GM18511 (cell line): Measurements from ENCODE around the gene NBAS.

Experiments
- ATAC-seq: cut with Tn5 transposase; IDR thresholded peaks from one replicate; pipeline ENCODE4 v1.9.1; 2021; ENCODE audit warnings: mild to moderate bottlenecking, moderate library complexity; ENCODE audit not compliant: unreplicated experiment

NBAS gene

DNA sequence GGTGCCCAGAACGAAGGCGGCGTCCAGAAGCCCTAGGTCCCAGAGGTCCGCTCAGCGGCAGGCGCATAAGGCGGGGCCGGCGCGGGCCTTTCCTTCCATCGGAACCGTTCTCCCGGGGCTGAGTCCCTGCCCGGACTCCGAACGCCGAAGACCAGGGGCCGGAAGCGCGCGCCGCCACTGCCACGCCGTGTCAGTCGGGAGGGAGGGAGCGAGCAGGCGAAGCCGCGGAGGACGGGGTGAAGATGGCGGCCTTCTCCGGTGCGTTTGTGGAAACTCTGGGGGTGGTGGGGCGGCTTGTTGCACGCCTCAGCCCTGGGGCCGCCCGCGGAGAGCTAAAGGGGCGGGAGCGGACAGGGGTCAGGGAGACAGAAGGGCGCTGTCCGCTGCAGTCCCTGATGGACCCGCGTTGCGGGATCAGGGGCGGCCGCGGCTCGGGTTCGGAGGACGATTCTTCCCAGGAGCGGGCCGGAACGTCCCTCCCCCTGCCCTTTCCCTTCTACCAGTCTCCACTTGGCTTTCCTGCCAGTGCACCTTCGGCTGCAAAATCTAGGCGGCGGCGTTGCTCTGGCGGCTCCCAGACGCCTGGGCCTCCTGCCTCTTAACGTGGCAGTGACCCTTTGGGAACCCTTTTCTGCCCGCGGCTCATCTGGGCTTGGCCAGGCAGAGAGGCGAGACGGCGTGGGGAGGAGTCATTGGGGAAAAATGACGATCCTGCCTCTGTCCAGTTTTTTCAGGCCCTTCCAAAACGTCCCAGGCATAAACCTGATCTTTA lies 30.7 kb upstream of the NBAS start, which contains the start of gene DDX1:
Gene DDX1 (plus strand): TSS at position 177 of the 772 bp plus-strand sequence. CDS start 66 bp downstream, at position 243.
- ATAC-seq: peak; percentile 94

DNA sequence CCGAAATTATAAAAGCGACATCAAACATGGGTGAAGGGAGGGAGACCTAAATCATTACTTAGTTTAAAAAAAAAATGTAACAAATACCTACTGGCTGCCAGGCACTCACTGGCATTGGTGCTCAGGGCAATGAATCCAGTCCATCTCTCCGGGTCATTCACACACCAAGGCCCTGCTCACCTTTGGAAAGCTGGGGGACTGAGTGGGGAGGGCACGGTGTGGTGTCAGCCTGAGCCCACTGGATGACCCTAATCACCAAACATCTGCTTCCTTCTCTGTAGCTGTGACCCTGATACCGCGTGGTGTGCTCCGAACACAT lies 30.2 kb upstream of the NBAS start:
- ATAC-seq: no peak

DNA sequence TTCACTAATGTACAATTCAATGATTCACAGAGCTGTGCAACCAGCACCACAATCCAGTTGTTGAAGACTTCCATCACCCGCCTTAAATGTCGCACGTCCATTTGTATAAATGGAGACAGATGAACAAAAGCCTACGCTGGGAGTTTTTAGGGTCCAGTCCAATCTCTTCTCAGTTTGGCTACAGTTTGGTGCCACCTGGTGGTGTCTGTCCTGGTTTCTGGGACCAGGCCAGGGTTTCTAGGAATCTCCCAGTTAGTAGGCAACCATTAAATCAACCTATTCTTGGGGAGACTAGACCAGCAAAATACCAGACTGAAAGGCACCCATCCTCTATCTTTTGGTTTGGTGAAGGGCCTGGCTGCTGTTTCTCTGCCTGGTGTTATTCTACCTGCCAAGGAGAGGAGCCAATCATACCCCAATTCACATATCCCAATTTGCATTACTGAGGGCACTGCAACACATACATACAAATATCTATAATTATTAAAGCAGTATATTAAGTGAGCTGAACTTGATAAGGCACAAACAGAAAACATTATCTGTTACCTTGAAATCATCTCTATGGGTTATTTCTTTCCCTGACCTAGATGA lies 27.3 kb upstream of the NBAS start:
- ATAC-seq: no peak

DNA sequence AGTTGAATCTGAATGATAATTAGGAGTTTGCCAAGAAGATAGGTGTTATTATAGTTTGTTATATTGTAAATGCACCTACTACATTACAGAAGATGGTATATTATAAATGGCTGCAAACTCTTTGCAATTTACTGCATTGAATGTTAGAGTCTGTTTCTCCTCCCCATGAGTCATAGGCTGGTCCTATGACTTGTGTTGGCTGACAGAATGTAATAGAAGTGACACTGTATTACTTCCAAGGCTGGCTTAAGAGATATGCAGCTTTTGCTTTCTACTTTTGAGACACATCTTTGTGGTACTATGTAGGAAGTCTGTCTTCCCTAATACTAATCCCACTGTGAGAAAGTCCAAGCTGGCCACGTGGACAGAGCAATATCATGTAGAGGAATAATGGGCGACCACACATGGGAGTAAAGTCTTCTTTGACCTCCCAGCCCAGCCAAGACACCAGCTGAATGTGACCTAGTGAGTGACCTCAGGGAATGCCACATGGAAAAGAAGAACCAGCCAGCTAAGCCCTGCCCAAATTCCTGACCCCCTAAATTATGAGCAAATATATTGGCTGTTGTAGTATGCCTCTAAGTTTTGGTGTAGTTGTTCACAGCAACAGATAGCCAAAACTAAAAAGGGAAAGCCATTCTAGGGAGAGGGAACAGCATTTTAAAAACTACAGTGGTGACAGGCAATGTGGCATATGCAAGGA lies 23.8 kb upstream of the NBAS start:
- no peak for ATAC-seq

DNA sequence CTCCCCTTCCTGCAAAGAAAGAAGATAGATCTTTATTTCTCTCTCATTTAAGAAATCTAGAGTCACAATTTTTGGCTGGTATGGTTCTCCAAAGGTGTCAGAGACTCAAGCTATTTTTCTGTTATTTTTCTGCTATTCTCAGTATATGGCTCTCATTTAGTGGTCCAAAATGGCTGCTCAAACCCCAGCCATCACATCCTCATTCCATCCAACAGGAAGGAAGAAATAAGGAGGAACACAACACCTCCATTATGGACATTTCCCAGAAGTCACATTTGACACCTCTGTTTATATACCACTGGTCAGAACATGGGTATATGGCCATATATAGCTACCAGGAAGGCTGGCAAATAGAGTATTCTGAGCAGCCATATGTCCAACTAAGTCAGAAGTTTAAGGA lies 23.2 kb upstream of the NBAS start:
- ATAC-seq: no peak

DNA sequence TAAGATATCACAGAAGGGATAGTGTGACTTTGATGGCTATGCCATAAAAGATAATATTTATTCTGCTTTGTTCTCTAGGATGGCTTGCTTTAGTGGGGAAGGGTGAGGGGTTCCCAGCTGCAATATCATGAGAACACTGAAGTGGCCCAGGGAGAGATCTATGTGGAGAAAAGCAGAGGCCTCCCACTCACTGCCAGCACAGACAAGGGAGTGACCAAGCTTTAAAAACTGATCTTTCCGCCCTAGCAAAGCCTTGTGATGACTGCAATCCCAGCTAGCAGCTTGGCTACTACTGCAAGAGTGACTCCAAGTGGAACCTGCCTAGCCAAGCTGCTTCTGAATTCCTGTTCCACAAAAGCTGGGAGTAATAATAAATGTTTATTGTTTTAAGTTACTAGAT lies 22.7 kb upstream of the NBAS start:
- ATAC-seq: no peak

DNA sequence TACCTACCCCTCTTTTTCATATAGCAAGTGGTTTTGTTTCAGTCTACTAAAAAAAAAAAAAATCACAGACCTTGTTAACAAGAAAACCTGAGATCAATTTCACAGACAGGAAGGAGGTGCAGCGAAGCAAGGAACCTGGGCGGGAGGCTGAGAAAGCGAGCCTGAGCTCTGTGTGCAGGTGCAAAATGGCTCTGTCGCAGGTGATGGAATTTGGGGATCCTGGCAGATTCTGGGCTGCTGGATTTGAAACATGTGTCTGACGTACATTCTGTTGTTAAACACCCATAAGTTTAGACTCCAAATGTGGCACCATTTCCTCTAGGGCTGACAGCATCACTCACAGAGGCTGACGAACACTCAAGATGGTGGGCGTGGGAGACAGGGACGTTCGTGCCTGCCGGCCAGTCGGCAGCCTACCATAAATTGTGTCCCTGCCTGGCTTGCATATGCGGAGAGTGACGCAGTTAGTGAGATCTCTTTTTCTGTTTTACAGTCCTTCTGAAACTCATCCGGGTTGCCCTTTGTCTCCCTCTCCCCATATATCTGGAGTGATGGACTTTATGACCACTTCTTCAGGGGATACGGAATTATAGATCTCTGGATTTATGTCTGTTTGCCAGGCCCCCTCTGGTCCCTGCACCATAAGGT lies 21.7 kb upstream of the NBAS start:
- ATAC-seq: peak; percentile 68

DNA sequence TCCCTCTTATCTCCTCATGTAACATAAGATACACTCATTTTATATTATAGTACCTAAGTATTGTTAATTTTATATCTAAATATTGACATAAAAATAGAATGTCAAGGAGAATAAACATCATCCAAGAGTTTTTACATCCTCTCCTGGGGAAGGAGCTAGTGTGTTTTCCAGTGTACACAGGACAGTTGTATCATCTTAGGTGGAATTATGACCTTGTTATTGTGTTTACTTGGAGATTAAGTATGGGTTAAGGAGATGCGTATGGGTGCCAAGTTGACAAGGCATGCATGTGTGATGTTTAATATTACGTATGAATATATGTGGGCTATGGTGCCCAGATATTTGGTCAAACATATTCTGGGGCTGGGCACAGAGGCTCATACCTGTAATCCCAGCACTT lies 19.3 kb upstream of the NBAS start:
- no peak for ATAC-seq

DNA sequence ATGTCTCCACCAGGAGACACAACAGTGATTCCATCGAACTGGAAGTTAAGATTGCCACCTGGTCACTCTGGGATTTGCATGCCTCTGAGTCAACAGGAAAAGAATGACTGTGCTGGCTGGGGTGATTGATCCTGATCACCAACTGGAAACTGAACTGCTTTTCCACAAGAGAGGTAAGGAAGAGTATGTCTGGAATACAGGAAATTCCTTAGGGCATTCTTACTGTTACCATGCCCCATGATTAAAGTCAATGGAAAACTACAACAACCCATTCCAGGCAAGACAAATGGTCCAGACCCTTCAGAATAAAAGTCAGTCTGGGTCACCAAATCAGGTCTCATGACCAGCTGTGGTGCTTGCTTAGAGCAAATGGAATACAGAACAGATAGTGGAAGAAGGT lies 18.5 kb upstream of the NBAS start:
- ATAC-seq: no peak

DNA sequence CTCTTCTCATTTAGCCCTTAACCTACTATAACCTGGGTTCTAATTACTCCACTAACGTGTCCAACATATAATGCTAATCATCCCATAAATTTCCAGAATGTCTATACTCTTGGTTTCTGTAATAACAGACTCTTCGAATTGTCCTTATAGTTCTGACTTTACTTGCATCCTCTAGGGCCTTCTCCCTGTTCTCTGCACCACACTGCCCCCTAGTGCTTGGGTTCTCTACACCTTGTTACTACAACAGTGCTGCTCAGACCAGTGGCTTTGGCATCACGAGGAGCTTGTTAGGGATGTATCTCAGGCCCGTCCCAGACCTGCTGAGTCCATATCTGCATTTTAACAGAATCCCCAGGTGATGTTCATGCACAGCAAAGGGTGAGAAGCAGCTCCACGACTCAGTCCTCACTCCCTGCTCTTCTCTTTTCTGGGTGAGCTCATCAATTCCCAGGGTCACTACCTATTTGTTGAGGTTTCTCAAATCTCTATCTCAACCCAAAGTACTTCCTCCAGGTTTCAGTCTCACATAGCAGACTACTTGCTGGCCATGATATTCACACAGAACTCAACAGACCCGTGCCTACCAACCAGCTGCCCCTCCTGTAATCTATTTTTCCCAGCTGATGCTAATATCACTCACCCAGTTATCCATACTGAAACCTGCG lies 16.1 kb upstream of the NBAS start:
- ATAC-seq: peak; percentile 95

DNA sequence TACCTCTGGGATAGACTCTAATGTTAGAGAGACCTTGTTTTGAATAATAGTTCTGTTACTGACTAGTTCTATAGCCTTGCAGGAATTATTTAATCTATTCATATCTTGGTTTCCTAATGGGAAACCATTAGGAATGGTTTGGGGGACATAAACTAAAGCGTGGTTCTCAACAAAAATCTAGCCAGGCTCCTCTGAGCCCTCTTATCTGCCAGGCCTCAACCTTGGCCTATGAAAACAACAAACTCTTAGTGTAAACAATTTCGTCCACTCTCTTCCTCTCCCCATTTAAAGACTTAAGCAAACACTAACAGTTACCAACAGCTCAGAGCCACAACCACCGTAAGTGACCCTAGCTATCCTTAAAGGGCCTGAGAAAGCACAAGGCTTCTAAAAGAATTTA lies 10.6 kb upstream of the NBAS start:
- ATAC-seq: no peak

DNA sequence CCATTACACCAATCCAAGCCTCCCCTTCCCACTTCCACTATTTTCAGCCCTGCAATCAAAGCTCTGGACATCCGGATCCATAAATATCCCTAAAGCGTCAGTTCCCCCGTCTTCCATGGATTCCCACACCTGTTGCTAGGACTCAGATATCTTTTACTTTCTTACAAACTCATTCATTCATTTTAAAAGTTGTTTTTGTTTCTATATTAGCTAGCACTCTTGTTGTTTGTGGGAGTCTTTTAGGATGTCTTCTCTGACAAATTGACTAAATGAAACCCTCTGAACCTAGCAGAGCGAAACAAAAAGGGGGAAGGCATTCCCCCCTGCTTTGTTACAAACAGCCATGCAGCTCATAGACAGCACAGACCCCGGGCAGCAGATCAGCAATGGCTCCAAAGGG lies 9.0 kb upstream of the NBAS start:
- no peak for ATAC-seq

DNA sequence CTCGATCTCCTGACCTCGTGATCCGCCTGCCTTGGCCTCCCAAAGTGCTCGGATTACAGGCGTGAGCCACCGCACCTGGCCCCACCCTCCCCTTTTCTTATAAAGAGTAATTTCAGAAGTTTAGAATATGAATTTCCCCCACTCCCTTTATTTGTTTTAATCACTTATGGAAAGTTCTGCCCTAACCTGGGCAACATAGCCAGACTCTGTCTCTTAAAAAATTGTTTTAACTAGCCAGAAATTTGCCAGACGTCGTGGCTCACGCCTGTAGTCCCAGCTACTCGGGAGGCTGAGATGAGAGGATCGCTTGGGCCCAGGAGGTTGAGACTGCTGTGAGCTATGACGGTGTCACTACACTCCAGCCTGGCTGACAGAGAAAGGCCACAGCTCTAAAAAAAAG lies 7.7 kb upstream of the NBAS start:
- ATAC-seq: no peak

DNA sequence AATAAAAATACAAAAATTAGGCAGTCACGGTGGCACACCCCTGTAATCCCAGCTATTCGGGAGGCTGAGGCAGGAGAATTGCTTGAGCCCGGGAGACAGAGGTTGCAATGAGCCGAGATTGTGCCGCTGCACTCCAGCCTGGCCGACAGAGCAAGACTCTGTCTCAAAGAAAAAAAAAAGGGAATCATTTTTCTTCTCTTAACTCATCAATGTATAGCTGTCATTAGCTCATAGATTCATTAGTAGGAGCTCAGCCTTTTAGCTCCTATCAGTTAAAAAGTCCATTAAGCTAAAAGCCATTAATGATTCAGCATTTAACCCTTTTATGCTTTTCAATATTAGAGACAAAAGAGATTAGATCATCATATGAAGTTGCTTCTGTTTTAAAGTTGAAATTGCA lies 5.8 kb upstream of the NBAS start:
- no peak for ATAC-seq

DNA sequence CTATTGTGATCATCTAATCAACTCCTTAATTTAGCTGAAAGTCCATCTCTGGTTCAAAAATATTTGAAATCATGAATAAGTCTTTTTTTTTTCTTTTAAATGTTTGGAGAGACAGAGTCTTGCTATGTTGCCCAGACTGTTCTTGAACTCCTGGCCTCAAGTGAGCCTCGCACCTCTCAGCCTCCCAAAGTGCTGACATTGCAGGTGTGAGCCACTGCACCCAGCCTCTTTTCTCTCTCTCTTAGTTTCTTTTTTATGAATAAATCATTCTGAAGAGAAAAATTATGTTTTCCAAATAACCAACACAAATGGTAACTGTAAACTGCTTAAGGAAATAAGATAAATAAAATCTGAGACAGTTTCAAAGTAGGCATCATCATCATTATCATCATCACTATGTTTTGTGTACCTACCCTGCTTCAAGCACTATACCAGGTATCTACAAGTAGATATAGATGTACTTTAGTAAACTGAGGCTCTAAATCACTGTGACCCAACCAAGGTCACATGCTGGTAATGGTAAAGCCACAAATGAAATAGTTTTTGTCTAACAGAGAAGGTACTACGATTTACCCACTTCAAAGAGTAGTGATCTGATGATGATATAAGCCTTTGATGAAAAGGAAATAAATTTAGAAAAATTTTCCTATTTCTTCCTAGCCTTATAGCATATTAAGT lies 5.0 kb upstream of the NBAS start:
- ATAC-seq: no peak

DNA sequence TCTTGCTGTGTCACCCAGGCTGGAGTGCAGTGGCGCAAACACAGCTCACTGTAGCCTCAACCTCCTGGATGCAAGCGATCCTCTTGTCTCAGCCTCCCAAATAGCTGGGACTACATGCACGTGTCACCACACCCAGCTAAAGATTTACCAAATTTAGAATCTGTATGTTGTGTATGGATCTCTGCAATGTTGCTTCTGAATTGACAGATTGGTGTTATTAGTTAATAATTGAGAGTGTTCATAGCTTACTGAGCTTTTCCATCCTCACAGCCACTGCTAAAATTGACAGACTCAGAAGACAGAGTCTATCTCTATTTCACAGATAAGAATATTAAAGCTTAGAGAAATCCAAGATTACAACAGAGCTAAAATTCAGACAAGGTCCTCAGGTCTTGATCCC lies 4.3 kb upstream of the NBAS start:
- ATAC-seq: no peak

DNA sequence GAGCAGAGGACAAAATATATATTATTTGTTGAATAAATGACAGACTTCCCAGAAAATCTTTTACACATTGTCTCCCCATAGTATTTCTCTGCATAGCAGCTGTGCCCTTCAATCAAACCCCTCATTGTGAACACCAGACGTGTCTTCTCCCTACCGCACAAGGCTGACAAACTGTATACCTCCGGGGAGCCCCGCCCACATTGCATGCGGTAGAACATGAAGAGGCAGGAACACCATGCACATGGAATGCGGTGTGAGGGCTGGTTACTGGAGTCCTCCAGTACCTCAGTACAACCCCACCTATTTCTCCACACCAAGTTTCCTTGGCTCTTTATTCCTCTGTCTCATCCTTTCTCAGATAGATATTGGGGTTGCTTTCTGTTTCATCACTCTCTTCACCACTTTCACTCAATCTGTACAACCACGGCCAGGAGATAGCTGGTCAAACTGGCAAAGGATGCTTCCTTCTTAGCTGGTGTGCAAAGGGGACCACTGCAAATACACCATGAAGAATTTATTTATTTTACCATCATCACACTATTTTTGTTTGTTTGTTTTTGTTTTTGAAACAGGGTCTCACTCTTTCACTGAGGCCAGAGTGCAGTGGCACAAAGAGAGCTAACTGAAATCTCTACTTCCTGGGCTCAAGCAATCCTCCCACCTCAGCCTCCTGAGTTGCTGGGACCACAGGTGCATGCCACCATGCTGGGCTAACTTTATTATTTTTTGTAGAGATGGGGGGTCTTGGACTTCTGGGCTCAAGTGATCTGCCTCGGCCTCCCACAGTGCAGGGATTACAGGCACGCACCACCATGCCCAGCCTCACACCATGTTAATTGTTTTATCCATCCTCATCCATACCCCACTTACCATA lies 2.3 kb upstream of the NBAS start:
- ATAC-seq: no peak

DNA sequence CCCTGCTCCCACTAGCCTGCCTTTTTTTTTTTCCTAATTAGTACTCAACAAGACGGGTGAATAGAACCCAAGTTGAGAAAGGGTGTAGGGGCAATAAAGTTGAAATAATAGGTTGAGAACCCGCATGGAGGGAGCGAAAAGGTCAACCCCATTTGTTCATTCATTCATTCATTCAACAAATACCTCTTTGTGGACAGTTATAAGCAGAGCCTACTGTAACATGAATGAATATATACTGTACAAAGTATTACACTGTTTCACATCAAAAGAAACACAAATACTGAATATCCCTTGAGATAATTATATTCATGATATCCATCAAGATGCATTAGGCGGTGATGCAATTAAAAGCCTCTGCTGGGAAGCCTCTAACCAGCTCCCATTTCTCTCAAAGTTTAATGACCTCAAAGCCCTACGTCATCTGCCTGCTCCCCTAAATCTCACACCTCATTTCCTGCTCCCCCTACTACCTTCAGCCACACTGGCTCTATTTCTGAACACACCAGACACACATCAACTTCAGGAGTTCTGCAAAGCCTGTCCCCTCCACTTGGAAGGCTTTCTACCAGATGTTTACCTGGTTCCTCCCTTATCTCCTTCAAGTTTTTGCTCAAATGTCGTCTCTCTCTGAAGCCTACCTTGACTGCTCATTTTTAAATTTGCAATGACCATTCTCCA lies 1.4 kb upstream of the NBAS start:
- no peak for ATAC-seq
